HCT116 (cell line): Measurements from ENCODE around the gene SH2B2. TPM values are rescaled to one million over a fixed set of nuclear protein-coding genes. Genes with fewer than 3 reads are reported as not detected.

Source experiments
- ATAC-seq: fragments of 200-7000 bp; cut with Tn5 transposase; 2 replicates; pipeline ENCODE4 v1.9.1; 2020; ENCODE audit warnings: mild to moderate bottlenecking, moderate library complexity
- BruUV-seq: library from RNA; stranded (reverse); fragments of 400-500 nt; replicated peaks from 2 replicates; lab custom pipeline; 2021; lab: Mats Ljungman, UMichigan
- CTCF ChIA-PET: fragments of 300-600 bp; sonication (Branson Sonifier 250); formaldehyde crosslinking; loops from one replicate; lab custom pipeline; 2021; ENCODE audit warnings: antibody characterized with exemption; lab: Charles Lee
- POLR2A ChIA-PET: fragments of 300-600, 350-600 bp; sonication (Branson Sonifier 250); formaldehyde crosslinking; loops from one replicate; lab custom pipeline; 2021; ENCODE audit warnings: antibody characterized with exemption; lab: Charles Lee
- RAD21 ChIA-PET, 2 experiments: fragments of 300-600 bp; sonication (Branson Sonifier 250); formaldehyde crosslinking; loops; one replicate each; lab custom pipeline; 2023; ENCODE audit warnings: low total read pairs in 2 of 2; ENCODE audit not compliant: uncharacterized antibody in 2 of 2, unreplicated experiment in 2 of 2, low non-redundant PET in 1 of 2; lab: Charles Lee
- DNase-seq: peaks from one replicate; pipeline ENCODE4 v3.0.0-alpha.2; 2010; ENCODE audit warnings: low read depth, low spot score
- H2AFZ ChIP-seq: fragments of 200-600 bp; shearing (Covaris generic), sonication (generic); 2 replicates; pipeline ENCODE4 v1.6.1; 2017; ENCODE audit warnings: low read depth, mixed run types, mixed read lengths, antibody characterized with exemption, low read length; ENCODE audit not compliant: poor library complexity, severe bottlenecking
- H3K27ac ChIP-seq: 2 replicates; pipeline ENCODE4 v1.5.1; 2012; ENCODE audit warnings: low read depth, low read length
- H3K27me3 ChIP-seq: fragments of 200-600 bp; sonication (generic); 2 replicates; pipeline ENCODE4 v1.6.1; 2016; ENCODE audit warnings: mixed run types, low read length, mixed read lengths; ENCODE audit not compliant: insufficient read depth
- H3K36me3 ChIP-seq, 2 experiments: fragments of 200-500 bp in 1 of 2; fragments of 200-600 bp in 1 of 2; sonication (Bioruptor generic) in 1 of 2; sonication (generic) in 1 of 2; 2 replicates each; pipeline versions ENCODE4 v1.5.1 to v1.6.1; 2014 to 2016; ENCODE audit warnings: low read length in 2 of 2, inconsistent platforms in 1 of 2, mixed read lengths in 1 of 2, mixed run types in 1 of 2; ENCODE audit not compliant: insufficient read depth in 2 of 2, control insufficient read depth in 1 of 2
- H3K4me1 ChIP-seq, 2 experiments: fragments of 200-600 bp in 1 of 2; sonication (generic) in 1 of 2; 2 replicates each; pipeline versions ENCODE4 v1.5.1 to v1.6.1; 2012 to 2017; ENCODE audit warnings: low read length in 2 of 2, inconsistent platforms in 1 of 2, mild to moderate bottlenecking in 1 of 2, mixed read lengths in 1 of 2, mixed run types in 1 of 2, moderate library complexity in 1 of 2; ENCODE audit not compliant: insufficient read depth in 2 of 2, control insufficient read depth in 1 of 2
- H3K4me2 ChIP-seq: fragments of 200-600 bp; sonication (generic); 2 replicates; pipeline ENCODE4 v1.6.1; 2017; ENCODE audit warnings: mixed run types, low read length, mixed read lengths
- H3K4me3 ChIP-seq, 2 experiments: fragments of 200-600 bp in 1 of 2; sonication (generic) in 1 of 2; replicated peaks in 1 of 2; 2 replicates each; pipeline ENCODE4 v1.5.1; 2011 to 2016; ENCODE audit warnings: low read length in 2 of 2, control low read depth in 1 of 2, low read depth in 1 of 2, mild to moderate bottlenecking in 1 of 2, mixed read lengths in 1 of 2, mixed run types in 1 of 2
- H3K79me2 ChIP-seq: fragments of 200-600 bp; sonication (generic); 2 replicates; pipeline ENCODE4 v1.6.1; 2017; ENCODE audit warnings: mild to moderate bottlenecking, mixed run types, low read length, moderate library complexity, mixed read lengths; ENCODE audit not compliant: insufficient read depth
- H3K9ac ChIP-seq: fragments of 200-600 bp; sonication (generic); 2 replicates; pipeline ENCODE4 v1.6.1; 2016; ENCODE audit warnings: low read length, mixed read lengths
- H3K9me2 ChIP-seq: fragments of 200-600 bp; sonication (generic), shearing (Covaris generic); 2 replicates; pipeline ENCODE4 v1.6.1; 2017; ENCODE audit warnings: mixed run types, mild to moderate bottlenecking, moderate library complexity; ENCODE audit not compliant: insufficient read depth
- H3K9me3 ChIP-seq, 2 experiments: fragments of 200-500 bp in 1 of 2; fragments of 200-600 bp in 1 of 2; sonication (Bioruptor generic) in 1 of 2; sonication (generic) in 1 of 2; 2 replicates each; pipeline ENCODE4 v1.6.1; 2014 to 2017; ENCODE audit warnings: low read length in 2 of 2, mixed read lengths in 2 of 2, inconsistent platforms in 1 of 2, low read depth in 1 of 2, mild to moderate bottlenecking in 1 of 2, mixed run types in 1 of 2, moderate library complexity in 1 of 2; ENCODE audit not compliant: control insufficient read depth in 1 of 2, insufficient read depth in 1 of 2
- H4K20me1 ChIP-seq: fragments of 200-600 bp; sonication (generic), shearing (Covaris generic); 2 replicates; pipeline ENCODE4 v1.6.1; 2017; ENCODE audit warnings: mixed run types, mild to moderate bottlenecking, moderate library complexity; ENCODE audit not compliant: insufficient read depth
- CBX3 ChIP-seq: IDR thresholded peaks from 2 replicates; pipeline ENCODE4 v1.6.1; 2012; ENCODE audit warnings: low read depth
- EGR1 ChIP-seq: IDR thresholded peaks from 2 replicates; pipeline ENCODE4 v1.6.1; 2012; ENCODE audit warnings: low read depth
- EZH2 ChIP-seq: fragments of 200-600 bp; sonication (generic); IDR thresholded peaks from 2 replicates; pipeline ENCODE4 v1.6.1; 2017; ENCODE audit warnings: antibody characterized with exemption, mixed run types
- EZH2phosphoT487 ChIP-seq: fragments of 200-600 bp; IDR thresholded peaks from 2 replicates; pipeline ENCODE4 v1.6.1; 2018; ENCODE audit warnings: antibody characterized with exemption, borderline replicate concordance
- POLR2AphosphoS5 ChIP-seq: IDR thresholded peaks from 2 replicates; pipeline ENCODE4 v1.6.1; 2011; ENCODE audit warnings: mild to moderate bottlenecking, low read depth, low read length, moderate library complexity
- RAD21 ChIP-seq: IDR thresholded peaks from 2 replicates; pipeline ENCODE4 v1.6.1; 2012; ENCODE audit warnings: low read depth, mild to moderate bottlenecking
- SP1 ChIP-seq: IDR thresholded peaks from 2 replicates; pipeline ENCODE4 v1.6.1; 2012; ENCODE audit warnings: low read depth
- TCF7L2 ChIP-seq: IDR thresholded peaks from 2 replicates; pipeline ENCODE4 v1.7.0; 2011; ENCODE audit warnings: borderline replicate concordance, inconsistent platforms; ENCODE audit not compliant: insufficient read depth, insufficient read length; ENCODE audit errors: extremely low read depth
- YY1 ChIP-seq: IDR thresholded peaks from 2 replicates; pipeline ENCODE4 v1.6.1; 2011; ENCODE audit warnings: low read length, low read depth, moderate library complexity, mild to moderate bottlenecking; ENCODE audit not compliant: insufficient replicate concordance; ENCODE audit errors: extremely low read depth
- ZFX ChIP-seq: fragments of 450-650 bp; IDR thresholded peaks from 2 replicates; pipeline ENCODE4 v1.6.1; 2017
- ZNF274 ChIP-seq: fragments of 200-500 bp; sonication (Bioruptor generic); IDR thresholded peaks from 2 replicates; pipeline ENCODE4 v1.6.1; 2014; ENCODE audit warnings: mild to moderate bottlenecking, low read depth, low read length, inconsistent platforms
- intact Hi-C: fragments of 100-400 bp; cut with micrococcal nuclease; formaldehyde crosslinking; loops from 2 replicates; pipeline ENCODE4 v1.10.0; 2022
- total RNA-seq: library from RNA; stranded (reverse); gene quantifications from one replicate; pipeline ENCODE4 v1.2.1, GENCODE V29; 2021; ENCODE audit not compliant: unreplicated experiment
- TF ChIP-seq, protein P1 (sequence below): IDR thresholded peaks from 2 replicates; pipeline ENCODE4 v1.6.1; 2011; ENCODE audit warnings: mild to moderate bottlenecking, low read length, moderate library complexity; ENCODE audit not compliant: insufficient replicate concordance; ENCODE audit errors: extremely low read depth
- TF ChIP-seq, protein P2 (sequence below): IDR thresholded peaks from 2 replicates; pipeline ENCODE4 v1.6.1; 2012
- TF ChIP-seq, protein P3 (sequence below): IDR thresholded peaks from 2 replicates; pipeline ENCODE4 v1.6.1; 2012; ENCODE audit warnings: low read depth
- TF ChIP-seq, protein P4 (sequence below): IDR thresholded peaks from 2 replicates; pipeline ENCODE4 v1.6.1; 2012

Gene SH2B2
- total RNA-seq, 1 experiment from 2014 or later = 11.8 TPM

GRCh38 chr7:102239206-102239820 lies 47.4 kb upstream of the SH2B2 start (continued):
- TF ChIP-seq YY1 = no peak
- TF ChIP-seq, protein P1, sequence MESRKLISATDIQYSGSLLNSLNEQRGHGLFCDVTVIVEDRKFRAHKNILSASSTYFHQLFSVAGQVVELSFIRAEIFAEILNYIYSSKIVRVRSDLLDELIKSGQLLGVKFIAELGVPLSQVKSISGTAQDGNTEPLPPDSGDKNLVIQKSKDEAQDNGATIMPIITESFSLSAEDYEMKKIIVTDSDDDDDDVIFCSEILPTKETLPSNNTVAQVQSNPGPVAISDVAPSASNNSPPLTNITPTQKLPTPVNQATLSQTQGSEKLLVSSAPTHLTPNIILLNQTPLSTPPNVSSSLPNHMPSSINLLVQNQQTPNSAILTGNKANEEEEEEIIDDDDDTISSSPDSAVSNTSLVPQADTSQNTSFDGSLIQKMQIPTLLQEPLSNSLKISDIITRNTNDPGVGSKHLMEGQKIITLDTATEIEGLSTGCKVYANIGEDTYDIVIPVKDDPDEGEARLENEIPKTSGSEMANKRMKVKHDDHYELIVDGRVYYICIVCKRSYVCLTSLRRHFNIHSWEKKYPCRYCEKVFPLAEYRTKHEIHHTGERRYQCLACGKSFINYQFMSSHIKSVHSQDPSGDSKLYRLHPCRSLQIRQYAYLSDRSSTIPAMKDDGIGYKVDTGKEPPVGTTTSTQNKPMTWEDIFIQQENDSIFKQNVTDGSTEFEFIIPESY = no peak
- TF ChIP-seq, all 23 proteins: peak for 0

GRCh38 chr7:102241431-102241830 lies 45.2 kb upstream of the SH2B2 start:
- intact Hi-C loops = no loop called here
- RAD21 ChIA-PET = no interaction called here
- POLR2A ChIA-PET = no interaction called here
- no peaks in the 10 kb centered on the region for H3K9me3 ChIP-seq
- no peak for DNase-seq
- H3K79me2 ChIP-seq = no peaks in the 10 kb centered on the region
- no peak overlapping the region for H3K4me3 ChIP-seq
- peaks cover 0 to 3% of the 10 kb centered on the region in 2 experiments; a peak in 1 of 4 replicates for H3K4me1 ChIP-seq
- no peaks in the 10 kb centered on the region for H4K20me1 ChIP-seq
- no peaks in the 10 kb centered on the region for H3K36me3 ChIP-seq
- H2AFZ ChIP-seq = no peak overlapping the region
- ATAC-seq = no peak
- no TSS peak for BruUV-seq
- no peaks in the 10 kb centered on the region for H3K27me3 ChIP-seq
- no peak overlapping the region for H3K4me2 ChIP-seq
- no peak overlapping the region for H3K27ac ChIP-seq
- CTCF ChIA-PET = no interaction called here
- TF ChIP-seq EZH2phosphoT487 (no peak), CBX3 (no peak), POLR2AphosphoS5 (no peak), EZH2 (no peak), ZFX (no peak), RAD21 (no peak), YY1 (no peak), SP1 (no peak), EGR1 (no peak), ZNF274 (no peak), TCF7L2 (no peak)
- TF ChIP-seq, protein P2, sequence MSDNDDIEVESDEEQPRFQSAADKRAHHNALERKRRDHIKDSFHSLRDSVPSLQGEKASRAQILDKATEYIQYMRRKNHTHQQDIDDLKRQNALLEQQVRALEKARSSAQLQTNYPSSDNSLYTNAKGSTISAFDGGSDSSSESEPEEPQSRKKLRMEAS = no peak
- TF ChIP-seq, protein P3, sequence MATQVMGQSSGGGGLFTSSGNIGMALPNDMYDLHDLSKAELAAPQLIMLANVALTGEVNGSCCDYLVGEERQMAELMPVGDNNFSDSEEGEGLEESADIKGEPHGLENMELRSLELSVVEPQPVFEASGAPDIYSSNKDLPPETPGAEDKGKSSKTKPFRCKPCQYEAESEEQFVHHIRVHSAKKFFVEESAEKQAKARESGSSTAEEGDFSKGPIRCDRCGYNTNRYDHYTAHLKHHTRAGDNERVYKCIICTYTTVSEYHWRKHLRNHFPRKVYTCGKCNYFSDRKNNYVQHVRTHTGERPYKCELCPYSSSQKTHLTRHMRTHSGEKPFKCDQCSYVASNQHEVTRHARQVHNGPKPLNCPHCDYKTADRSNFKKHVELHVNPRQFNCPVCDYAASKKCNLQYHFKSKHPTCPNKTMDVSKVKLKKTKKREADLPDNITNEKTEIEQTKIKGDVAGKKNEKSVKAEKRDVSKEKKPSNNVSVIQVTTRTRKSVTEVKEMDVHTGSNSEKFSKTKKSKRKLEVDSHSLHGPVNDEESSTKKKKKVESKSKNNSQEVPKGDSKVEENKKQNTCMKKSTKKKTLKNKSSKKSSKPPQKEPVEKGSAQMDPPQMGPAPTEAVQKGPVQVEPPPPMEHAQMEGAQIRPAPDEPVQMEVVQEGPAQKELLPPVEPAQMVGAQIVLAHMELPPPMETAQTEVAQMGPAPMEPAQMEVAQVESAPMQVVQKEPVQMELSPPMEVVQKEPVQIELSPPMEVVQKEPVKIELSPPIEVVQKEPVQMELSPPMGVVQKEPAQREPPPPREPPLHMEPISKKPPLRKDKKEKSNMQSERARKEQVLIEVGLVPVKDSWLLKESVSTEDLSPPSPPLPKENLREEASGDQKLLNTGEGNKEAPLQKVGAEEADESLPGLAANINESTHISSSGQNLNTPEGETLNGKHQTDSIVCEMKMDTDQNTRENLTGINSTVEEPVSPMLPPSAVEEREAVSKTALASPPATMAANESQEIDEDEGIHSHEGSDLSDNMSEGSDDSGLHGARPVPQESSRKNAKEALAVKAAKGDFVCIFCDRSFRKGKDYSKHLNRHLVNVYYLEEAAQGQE = no peak
- TF ChIP-seq, protein P1 = no peak
- TF ChIP-seq, protein P4, sequence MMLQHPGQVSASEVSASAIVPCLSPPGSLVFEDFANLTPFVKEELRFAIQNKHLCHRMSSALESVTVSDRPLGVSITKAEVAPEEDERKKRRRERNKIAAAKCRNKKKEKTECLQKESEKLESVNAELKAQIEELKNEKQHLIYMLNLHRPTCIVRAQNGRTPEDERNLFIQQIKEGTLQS = no peak
- no peaks in the 10 kb centered on the region for H3K9me2 ChIP-seq
- H3K9ac ChIP-seq = no peak overlapping the region
